K562 (cell line): ENCODE results near the gene ADK. TPM values are rescaled to one million over a fixed set of nuclear protein-coding genes. Genes with fewer than 3 reads are reported as not detected.

Source experiments
- ATAC-seq: fragments of 200-7000 bp; cut with Tn5 transposase; 3 replicates; pipeline ENCODE4 v1.9.1; 2020; ENCODE audit warnings: moderate library complexity
- BruUV-seq: library from RNA; stranded (reverse); fragments of 400-500 nt; replicated peaks from 2 replicates; lab custom pipeline; 2021; lab: Mats Ljungman, UMichigan
- CTCF ChIA-PET: fragments of 300-600 bp; formaldehyde crosslinking; extraction: SDS; loops from one replicate; lab custom pipeline; 2021; ENCODE audit warnings: low intra/inter-chr PET ratio; lab: Yijun Ruan, JAX
- POLR2A ChIA-PET: fragments of 300-600, 350-650 bp; sonication (Branson Sonifier 250); formaldehyde crosslinking; extraction: SDS; loops from one replicate; lab custom pipeline; 2021; ENCODE audit warnings: antibody characterized with exemption, inconsistent platforms; lab: Yijun Ruan, JAX
- DNase-seq, 4 experiments: peaks; one replicate each; pipeline versions ENCODE4 v3.0.0 to v3.0.0-alpha.2; 2011 to 2018; ENCODE audit warnings: low spot score in 3 of 4, mixed read lengths in 3 of 4; ENCODE audit errors: extremely low read depth in 1 of 4
- FAIRE-seq: peaks from 2 replicates; lab custom pipeline; 2011; peaks lifted over from hg19 to GRCh38; lab: Jason Lieb, UNC
- H2AFZ ChIP-seq: 2 replicates; pipeline ENCODE4 v1.6.0; 2011; ENCODE audit warnings: low read depth, low read length, control low read depth, inconsistent platforms
- H3K27ac ChIP-seq: fragments of 200-600 bp; 3 replicates; pipeline ENCODE4 v1.8.0; 2011; ENCODE audit warnings: low read depth, mild to moderate bottlenecking, control low read depth, inconsistent platforms, low read length, moderate library complexity, mixed read lengths; ENCODE audit errors: extremely low read depth
- H3K27me3 ChIP-seq, 2 experiments: fragments of 300-600 bp in 1 of 2; 2 replicates in 1 of 2; 3 replicates in 1 of 2; pipeline versions ENCODE4 v1.6.0 to v1.8.0; 2011; ENCODE audit warnings: inconsistent platforms in 2 of 2, low read length in 2 of 2, mild to moderate bottlenecking in 1 of 2, mixed read lengths in 1 of 2, moderate library complexity in 1 of 2; ENCODE audit not compliant: control insufficient read depth in 2 of 2, insufficient read depth in 2 of 2
- H3K36me3 ChIP-seq: fragments of 300-600 bp; 3 replicates; pipeline ENCODE4 v1.8.0; 2011; ENCODE audit warnings: mild to moderate bottlenecking, low read length, inconsistent platforms; ENCODE audit not compliant: control insufficient read depth, insufficient read depth
- H3K4me1 ChIP-seq, 2 experiments: fragments of 200-600 bp in 1 of 2; replicated peaks in 1 of 2; 2 replicates in 1 of 2; 3 replicates in 1 of 2; pipeline versions ENCODE4 v1.5.1 to v1.8.0; 2011; ENCODE audit warnings: inconsistent platforms in 2 of 2, low read length in 2 of 2, mild to moderate bottlenecking in 1 of 2, mixed read lengths in 1 of 2, moderate library complexity in 1 of 2; ENCODE audit not compliant: control insufficient read depth in 2 of 2, insufficient read depth in 2 of 2
- H3K4me2 ChIP-seq: 2 replicates; pipeline ENCODE4 v1.6.1; 2011; ENCODE audit warnings: low read length, control low read depth, inconsistent platforms, mixed read lengths; ENCODE audit not compliant: insufficient read depth
- H3K4me3 ChIP-seq: fragments of 200-600 bp; sonication (generic), shearing (Covaris generic); 2 replicates; pipeline ENCODE4 v1.5.1; 2016; ENCODE audit warnings: control low read depth, inconsistent platforms
- H3K79me2 ChIP-seq: fragments of 200-600 bp; 3 replicates; pipeline ENCODE4 v1.8.0; 2011; ENCODE audit warnings: low read length, inconsistent platforms; ENCODE audit not compliant: control insufficient read depth, insufficient read depth
- H3K9ac ChIP-seq, 2 experiments: 2 replicates each; pipeline versions ENCODE4 v1.6.0 to v1.6.1; 2011; ENCODE audit warnings: low read depth in 2 of 2, low read length in 2 of 2, control low read depth in 1 of 2, inconsistent platforms in 1 of 2, mild to moderate bottlenecking in 1 of 2, mixed read lengths in 1 of 2; ENCODE audit not compliant: insufficient read depth in 1 of 2
- H3K9me1 ChIP-seq: one replicate; pipeline ENCODE4 v1.6.0; 2011; ENCODE audit warnings: inconsistent platforms, mild to moderate bottlenecking, low read length, moderate library complexity; ENCODE audit not compliant: control insufficient read depth, insufficient read depth
- H3K9me3 ChIP-seq: replicated peaks from 2 replicates; pipeline ENCODE4 v1.5.1; 2011; ENCODE audit warnings: low read depth, low read length, inconsistent platforms; ENCODE audit not compliant: control insufficient read depth, insufficient read depth
- H4K20me1 ChIP-seq: replicated peaks from 2 replicates; pipeline ENCODE4 v1.6.1; 2011; ENCODE audit warnings: low read length, inconsistent platforms, mixed read lengths; ENCODE audit not compliant: control insufficient read depth, insufficient read depth
- CBX3 ChIP-seq, 2 experiments: IDR thresholded peaks; 1 replicate in 1 of 2; 2 replicates in 1 of 2; pipeline ENCODE4 v1.6.1; 2012; ENCODE audit warnings: inconsistent platforms in 2 of 2, low read length in 2 of 2, borderline replicate concordance in 1 of 2, control low read depth in 1 of 2
- CEBPZ ChIP-seq: fragments of 150-350 bp; IDR thresholded peaks from 2 replicates; pipeline ENCODE4 v1.6.1; 2014; ENCODE audit warnings: low read depth, mild to moderate bottlenecking, low read length, borderline replicate concordance
- GMEB1 ChIP-seq: fragments of 250-450 bp; sonication (Bioruptor Pico); IDR thresholded peaks from 2 replicates; pipeline ENCODE4 v1.4.0; 2020; ENCODE audit warnings: mild to moderate bottlenecking
- L3MBTL2 ChIP-seq: fragments of 450-650 bp; IDR thresholded peaks from 2 replicates; pipeline ENCODE4 v1.6.1; 2016; ENCODE audit warnings: mild to moderate bottlenecking, moderate library complexity
- TRIM28 ChIP-seq: fragments of 450-650 bp; IDR thresholded peaks from 2 replicates; pipeline ENCODE4 v1.6.1; 2017
- ZFP1 ChIP-seq: fragments of 450-650 bp; formaldehyde crosslinking; IDR thresholded peaks from 2 replicates; pipeline ENCODE4 v1.4.0; 2020; ENCODE audit warnings: mild to moderate bottlenecking, mixed read lengths
- ZSCAN32 ChIP-seq: fragments of 450-650 bp; formaldehyde crosslinking; IDR thresholded peaks from 2 replicates; pipeline ENCODE4 v1.4.0; 2020; ENCODE audit warnings: mild to moderate bottlenecking, moderate library complexity
- WGBS: fragments of 100-300 bp; shearing (Covaris generic); methylation state at CpG from one replicate; pipeline ENCODE4 v1.1.6; 2016; ENCODE audit warnings: low coverage, mixed read lengths; ENCODE audit not compliant: insufficient coverage; ENCODE audit errors: missing lambda C conversion rate; 5-methylcytosine and 5-hydroxymethylcytosine counted together
- in situ Hi-C: fragments of 300-500 bp; cut with MboI; formaldehyde crosslinking; loops from 4 replicates; pipeline ENCODE4 v1.15.0; 2018; ENCODE audit warnings: inconsistent platforms, mixed read lengths
- intact Hi-C: fragments of 100-400 bp; cut with micrococcal nuclease; formaldehyde crosslinking; loops from 2 replicates; pipeline ENCODE4 v1.14.2; 2022
- polyA plus RNA-seq, 8 experiments: library from polyadenylated mRNA; depleted of rRNA in 4 of 8; stranded (reverse) in 5 of 8; unstranded in 3 of 8; fragments of >200 nt; fragmentation: Nextera tagmentation in 2 of 8; fragmentation: Illumina TruSeq in 1 of 8; extraction: Ambion mirVana in 2 of 8; extraction: Trizol in 1 of 8; gene quantifications; 2 replicates each; pipeline versions ENCODE4 v1.2.1 to v1.2.3, GENCODE V29; 2011 to 2014; ENCODE audit warnings: inconsistent platforms in 1 of 8, missing spikeins in 1 of 8
- total RNA-seq, 7 experiments: library from RNA; depleted of rRNA in 6 of 7; stranded (reverse); fragments of >200 nt in 6 of 7; fragmentation: Illumina TruSeq in 2 of 7; extraction: Trizol in 2 of 7; gene quantifications; 2 replicates each; pipeline versions ENCODE4 v1.2.1 to v1.2.3, GENCODE V29; 2011 to 2021; ENCODE audit warnings: low replicate concordance in 1 of 7
- TF ChIP-seq, protein P1 (sequence below): fragments of 450-650 bp; IDR thresholded peaks from 2 replicates; pipeline ENCODE4 v1.6.1; 2018; ENCODE audit warnings: mild to moderate bottlenecking, low read depth; ENCODE audit not compliant: partially characterized antibody
- TF ChIP-seq, protein P2 (sequence below), 2 experiments: IDR thresholded peaks in 1 of 2; conservative IDR thresholded peaks in 1 of 2; 2 replicates each; pipeline ENCODE4 v1.6.1; 2016; ENCODE audit warnings: low read depth in 2 of 2, mild to moderate bottlenecking in 1 of 2, missing compliant biosample characterization in 1 of 2, missing genetic modification characterization in 1 of 2, moderate library complexity in 1 of 2

Gene ADK
- total and polyA plus RNA-seq, 9 of the 15 experiments (the other 6 are each of a cell fraction or from before 2014, with no cell fraction given), result 54.2 to 97.8 (median 73.6) TPM

DNA sequence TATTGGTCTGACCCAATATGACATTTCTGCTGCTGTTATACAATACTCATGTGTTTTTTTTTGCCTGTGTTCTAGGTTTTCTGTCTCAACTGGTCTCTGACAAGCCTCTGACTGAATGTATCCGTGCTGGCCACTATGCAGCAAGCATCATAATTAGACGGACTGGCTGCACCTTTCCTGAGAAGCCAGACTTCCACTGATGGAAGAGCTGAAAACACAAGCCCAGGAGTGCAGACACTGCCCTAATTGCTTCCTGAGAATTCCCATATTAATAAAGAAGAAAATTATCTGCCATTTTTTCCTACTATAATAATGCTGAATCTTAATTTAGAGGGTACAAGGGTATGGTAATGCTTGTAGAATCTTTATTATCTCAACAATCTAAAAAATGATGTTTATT is 557.2 kb downstream of the ADK start (continued):
- TF ChIP-seq L3MBTL2, result no peak
- no peak for TF ChIP-seq GMEB1 (CRISPR knock-in tag)

DNA sequence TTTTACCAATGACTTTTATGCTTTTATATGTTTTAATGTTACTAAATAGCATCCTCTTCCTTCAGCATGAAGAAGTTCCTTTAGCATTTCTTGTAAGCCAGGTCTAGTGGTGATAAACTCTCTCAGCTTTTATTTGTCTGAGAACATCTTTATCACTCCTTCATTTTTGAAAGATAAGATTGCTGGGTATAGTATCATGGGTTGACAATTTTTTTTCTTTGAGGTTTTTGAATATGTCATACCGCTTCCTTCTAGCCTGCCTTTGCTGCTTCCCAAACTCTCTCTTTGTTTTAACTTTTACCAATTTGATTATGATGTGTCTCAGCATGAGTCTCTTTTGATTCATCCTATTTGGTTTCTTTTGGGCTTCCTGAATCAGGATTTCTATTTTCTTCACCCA is 567.2 kb downstream of the ADK start:
- no peaks in the 10 kb centered on the region for H3K27me3 ChIP-seq
- CTCF ChIA-PET, result no interaction called here
- no peak overlapping the region for H3K9ac ChIP-seq
- no peaks in the 10 kb centered on the region for H3K9me1 ChIP-seq
- in situ Hi-C loops, result no loop called here
- DNase-seq (no peak), FAIRE-seq (peak; percentile 37), ATAC-seq (no peak)
- intact Hi-C loops, result no loop called here
- H4K20me1 ChIP-seq, result no peaks in the 10 kb centered on the region
- H3K27ac ChIP-seq, result no peak overlapping the region
- no peak for TF ChIP-seq ZSCAN32 (CRISPR knock-in tag)
- TF ChIP-seq, protein P1, sequence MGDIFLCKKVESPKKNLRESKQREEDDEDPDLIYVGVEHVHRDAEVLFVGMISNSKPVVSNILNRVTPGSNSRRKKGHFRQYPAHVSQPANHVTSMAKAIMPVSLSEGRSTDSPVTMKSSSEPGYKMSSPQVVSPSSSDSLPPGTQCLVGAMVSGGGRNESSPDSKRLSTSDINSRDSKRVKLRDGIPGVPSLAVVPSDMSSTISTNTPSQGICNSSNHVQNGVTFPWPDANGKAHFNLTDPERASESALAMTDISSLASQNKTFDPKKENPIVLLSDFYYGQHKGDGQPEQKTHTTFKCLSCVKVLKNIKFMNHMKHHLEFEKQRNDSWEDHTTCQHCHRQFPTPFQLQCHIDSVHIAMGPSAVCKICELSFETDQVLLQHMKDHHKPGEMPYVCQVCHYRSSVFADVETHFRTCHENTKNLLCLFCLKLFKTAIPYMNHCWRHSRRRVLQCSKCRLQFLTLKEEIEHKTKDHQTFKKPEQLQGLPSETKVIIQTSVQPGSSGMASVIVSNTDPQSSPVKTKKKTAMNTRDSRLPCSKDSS, result peak; percentile 65
- no peak for TF ChIP-seq CEBPZ
- peak in 1 of 2 experiments; percentile 48; a peak in 1 of 3 replicates for TF ChIP-seq CBX3 (IDR thresholded peaks at IDR 0.05; ENCODE audit: borderline replicate concordance in 1 of 2, low read length in 2 of 2)
- 0 out of 2 replicates have a peak, but pooled peaks have one; percentile 52 for TF ChIP-seq TRIM28
- peak; percentile 81; the same call in 1 of the 2 replicates for TF ChIP-seq ZFP1 (CRISPR knock-in tag)
- TF ChIP-seq, protein P2, sequence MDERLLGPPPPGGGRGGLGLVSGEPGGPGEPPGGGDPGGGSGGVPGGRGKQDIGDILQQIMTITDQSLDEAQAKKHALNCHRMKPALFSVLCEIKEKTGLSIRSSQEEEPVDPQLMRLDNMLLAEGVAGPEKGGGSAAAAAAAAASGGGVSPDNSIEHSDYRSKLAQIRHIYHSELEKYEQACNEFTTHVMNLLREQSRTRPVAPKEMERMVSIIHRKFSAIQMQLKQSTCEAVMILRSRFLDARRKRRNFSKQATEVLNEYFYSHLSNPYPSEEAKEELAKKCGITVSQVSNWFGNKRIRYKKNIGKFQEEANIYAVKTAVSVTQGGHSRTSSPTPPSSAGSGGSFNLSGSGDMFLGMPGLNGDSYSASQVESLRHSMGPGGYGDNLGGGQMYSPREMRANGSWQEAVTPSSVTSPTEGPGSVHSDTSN (CRISPR knock-in tag; IDR thresholded peaks at IDR 0.05; ENCODE audit: low read depth), result no peak
- TF ChIP-seq, protein P2 (tag; conservative IDR thresholded peaks at IDR 0.05; ENCODE audit: low read depth), result no peak
- H3K79me2 ChIP-seq, result no peaks in the 10 kb centered on the region
- no peaks in the 10 kb centered on the region for H3K9me3 ChIP-seq
- H3K4me3 ChIP-seq, result no peak overlapping the region
- H3K4me2 ChIP-seq, result no peak overlapping the region
- H3K36me3 ChIP-seq, result no peaks in the 10 kb centered on the region
- no TSS peak for BruUV-seq
- 35% methylated on average over 1 of the region's 1 CpG for WGBS
- POLR2A ChIA-PET, result no interaction called here
- H2AFZ ChIP-seq, result no peak overlapping the region
- no peaks in the 10 kb centered on the region for H3K4me1 ChIP-seq
